GM12892 (cell line): ENCODE results near the gene FGF8.

Experiments
- POLR2A ChIP-seq: IDR thresholded peaks from 2 replicates; pipeline ENCODE4 v1.6.1; 2011; ENCODE audit warnings: low read depth, low read length, control low read depth
- POLR2AphosphoS5 ChIP-seq: IDR thresholded peaks from 2 replicates; pipeline ENCODE4 v1.6.1; 2011; ENCODE audit warnings: low read depth, low read length, control low read depth
- TAF1 ChIP-seq: IDR thresholded peaks from 2 replicates; pipeline ENCODE4 v1.6.1; 2011; ENCODE audit warnings: low read depth, mild to moderate bottlenecking, control low read depth, low read length, borderline replicate concordance

GRCh38 chr10:101778781-101779543 lies 3.0 kb upstream of the FGF8 start:
- TF ChIP-seq POLR2A = no peak
- no peak for TF ChIP-seq TAF1
- no peak for TF ChIP-seq POLR2AphosphoS5
